ENCODE results near the gene IGFL1. TPM values are rescaled to one million over a fixed set of nuclear protein-coding genes. Genes with fewer than 3 reads are reported as not detected.

IGFL1 gene
- total RNA-seq, 2 donors from 2014 or later: not detected

GRCh38 chr19:46202426-46202825 is 27.1 kb upstream of the IGFL1 start:
- Histone ChIP-seq H3K36me3 (replicated peaks in 1 of 2; ENCODE audit: insufficient read depth in 1 of 2, low read depth in 2 of 2) (no peaks in the 10 kb centered on the region), H3K9me3 (no peaks in the 10 kb centered on the region), H3K27ac (no peak overlapping the region), H3K4me1 (no peaks in the 10 kb centered on the region), H3K27me3 (no peaks in the 10 kb centered on the region), H3K4me3 (no peak overlapping the region)
- TF ChIP-seq, protein P1, sequence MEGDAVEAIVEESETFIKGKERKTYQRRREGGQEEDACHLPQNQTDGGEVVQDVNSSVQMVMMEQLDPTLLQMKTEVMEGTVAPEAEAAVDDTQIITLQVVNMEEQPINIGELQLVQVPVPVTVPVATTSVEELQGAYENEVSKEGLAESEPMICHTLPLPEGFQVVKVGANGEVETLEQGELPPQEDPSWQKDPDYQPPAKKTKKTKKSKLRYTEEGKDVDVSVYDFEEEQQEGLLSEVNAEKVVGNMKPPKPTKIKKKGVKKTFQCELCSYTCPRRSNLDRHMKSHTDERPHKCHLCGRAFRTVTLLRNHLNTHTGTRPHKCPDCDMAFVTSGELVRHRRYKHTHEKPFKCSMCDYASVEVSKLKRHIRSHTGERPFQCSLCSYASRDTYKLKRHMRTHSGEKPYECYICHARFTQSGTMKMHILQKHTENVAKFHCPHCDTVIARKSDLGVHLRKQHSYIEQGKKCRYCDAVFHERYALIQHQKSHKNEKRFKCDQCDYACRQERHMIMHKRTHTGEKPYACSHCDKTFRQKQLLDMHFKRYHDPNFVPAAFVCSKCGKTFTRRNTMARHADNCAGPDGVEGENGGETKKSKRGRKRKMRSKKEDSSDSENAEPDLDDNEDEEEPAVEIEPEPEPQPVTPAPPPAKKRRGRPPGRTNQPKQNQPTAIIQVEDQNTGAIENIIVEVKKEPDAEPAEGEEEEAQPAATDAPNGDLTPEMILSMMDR (IDR thresholded peaks at IDR 0.05): no peak
- TF ChIP-seq POLR2A (IDR thresholded peaks at IDR 0.05): no peak
- intact Hi-C loops (cut with DNase I): no loop called here
- 39 to 48% methylated on average over 4 of the region's 4 CpGs for WGBS, 2 donors
- DNase-seq: no peak
- ATAC-seq: no peak

DNA sequence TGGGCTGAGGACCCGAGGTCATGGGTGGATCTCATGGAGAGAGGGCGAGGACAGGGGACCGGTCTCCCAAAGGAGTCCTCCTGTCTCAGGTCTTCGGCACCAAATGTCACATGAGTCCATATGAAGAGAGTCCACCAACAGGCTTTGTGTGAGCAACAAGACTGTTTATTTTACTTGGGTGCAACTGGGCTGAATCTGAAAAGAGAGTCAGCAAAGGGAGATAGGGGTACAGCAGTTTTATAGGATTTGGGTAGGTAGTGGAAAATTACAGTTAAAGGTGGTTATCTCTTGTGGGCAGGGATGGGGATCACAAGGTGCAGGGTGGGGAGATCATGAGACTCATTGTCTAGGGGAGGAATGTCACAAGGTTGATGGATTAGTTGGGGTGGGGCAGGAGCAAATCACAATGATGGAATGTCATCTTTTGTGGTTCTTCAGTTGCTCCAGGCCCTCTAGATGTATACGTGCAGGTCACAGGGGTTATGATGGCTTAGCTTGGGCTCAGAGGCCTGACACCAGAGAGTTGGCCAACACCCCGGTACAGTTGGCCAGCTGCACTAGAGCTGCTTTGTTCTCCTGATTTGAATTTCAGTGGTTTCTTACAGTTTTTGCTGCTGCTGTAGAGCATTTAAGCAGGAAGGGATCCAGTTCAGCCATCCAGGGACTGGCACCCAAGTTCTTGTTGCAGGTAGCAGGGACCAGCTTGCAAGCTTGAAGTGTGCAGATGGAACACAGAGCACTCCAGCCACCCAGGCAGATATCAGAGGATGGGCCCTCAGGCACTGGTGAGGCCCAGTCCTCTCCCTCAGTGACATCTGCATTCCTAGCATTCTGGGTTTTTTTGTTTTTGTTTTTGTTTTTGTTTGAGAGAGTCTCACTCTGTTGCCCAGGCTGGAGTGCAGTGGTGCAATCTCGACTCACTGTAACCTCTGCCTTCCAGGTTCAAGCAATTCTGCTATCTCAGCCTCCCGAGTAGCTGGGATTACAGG is 26.4 kb upstream of the IGFL1 start:
- no peaks in the 10 kb centered on the region for H3K9me3 ChIP-seq
- H3K36me3 ChIP-seq (replicated peaks in 1 of 2; ENCODE audit: insufficient read depth in 1 of 2, low read depth in 2 of 2): no peaks in the 10 kb centered on the region
- TF ChIP-seq, protein P1 (IDR thresholded peaks at IDR 0.05): no peak
- TF ChIP-seq POLR2A (IDR thresholded peaks at IDR 0.05): no peak
- no peak for ATAC-seq
- no peak overlapping the region for H3K4me3 ChIP-seq
- 78 to 81% methylated on average over 8 of the region's 8 CpGs for WGBS, 2 donors
- no peak overlapping the region for H3K27ac ChIP-seq
- no peaks in the 10 kb centered on the region for H3K4me1 ChIP-seq
- H3K27me3 ChIP-seq: no peaks in the 10 kb centered on the region
- DNase-seq: no peak
- intact Hi-C loops (cut with DNase I): no loop called here

DNA sequence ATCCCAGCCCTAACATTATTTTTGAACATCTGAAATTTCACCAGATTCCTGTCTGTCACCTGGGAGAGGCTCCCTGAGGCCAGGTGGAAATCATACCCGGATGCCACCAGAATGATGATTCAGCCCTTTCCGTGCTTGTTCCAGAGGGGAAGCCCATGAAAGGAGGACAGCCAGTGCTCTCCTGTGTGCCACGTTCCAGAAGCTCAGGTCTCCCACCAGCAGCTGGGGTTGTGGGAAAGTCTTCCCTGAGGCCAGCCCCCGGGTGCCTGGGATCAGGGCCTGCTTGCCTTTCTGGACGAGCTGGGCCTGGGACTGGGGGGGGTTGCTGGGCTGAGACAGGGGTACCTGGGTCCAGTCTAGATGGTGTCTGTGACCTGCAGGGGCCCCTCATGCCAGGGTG is 25.5 kb upstream of the IGFL1 start:
- no peaks in the 10 kb centered on the region for H3K27me3 ChIP-seq
- no peaks in the 10 kb centered on the region for H3K4me1 ChIP-seq
- intact Hi-C loops (cut with DNase I): no loop called here
- no peaks in the 10 kb centered on the region for H3K9me3 ChIP-seq
- no peak overlapping the region for H3K4me3 ChIP-seq
- H3K36me3 ChIP-seq (replicated peaks in 1 of 2; ENCODE audit: insufficient read depth in 1 of 2, low read depth in 2 of 2): no peaks in the 10 kb centered on the region
- no peak overlapping the region for H3K27ac ChIP-seq
- TF ChIP-seq, protein P1 (IDR thresholded peaks at IDR 0.05): no peak
- no peak for TF ChIP-seq POLR2A (IDR thresholded peaks at IDR 0.05)
- ATAC-seq (no peak), DNase-seq (no peak)
- 77 to 83% methylated on average over 4 to 5 of the region's 5 CpGs for WGBS, 2 donors

DNA sequence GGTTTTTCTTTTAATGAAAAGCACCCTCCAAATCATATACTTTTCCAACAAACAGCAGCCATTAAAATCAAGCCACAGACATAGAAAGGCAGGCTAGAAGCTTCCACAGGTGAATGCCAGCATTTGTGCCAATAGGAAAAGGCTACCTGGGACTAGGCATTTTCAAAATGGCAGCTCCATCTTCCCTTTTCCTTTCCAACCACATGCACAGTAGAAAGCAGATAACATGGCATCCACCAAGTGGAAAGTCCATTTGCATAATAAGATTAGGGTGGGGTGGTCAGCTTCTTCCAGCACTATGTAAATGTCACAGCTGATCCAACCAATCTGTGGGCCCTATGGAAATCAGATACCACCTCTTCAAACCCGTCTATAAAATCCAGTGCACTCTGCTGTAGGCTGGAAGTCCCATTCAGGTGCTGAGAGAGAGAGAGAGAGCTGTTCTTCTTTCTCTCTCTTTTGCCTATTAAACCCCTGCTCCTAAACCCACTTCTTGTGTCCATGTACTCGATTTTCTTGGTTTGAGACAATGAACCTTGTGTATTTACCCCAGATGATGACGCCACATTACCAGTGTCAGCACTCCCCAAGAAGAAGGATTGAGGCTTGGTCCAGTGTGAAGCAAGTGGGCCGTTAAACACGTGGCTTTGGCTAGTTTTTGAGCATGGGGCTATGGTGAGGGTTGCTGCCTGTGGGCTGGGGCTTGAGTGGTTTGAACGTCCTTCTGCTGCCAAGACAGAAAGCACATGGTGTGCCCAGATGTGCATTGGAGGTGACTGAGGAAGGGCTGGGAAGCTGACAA is 24.2 kb upstream of the IGFL1 start:
- no peak for TF ChIP-seq POLR2A (IDR thresholded peaks at IDR 0.05)
- TF ChIP-seq, protein P1 (IDR thresholded peaks at IDR 0.05): no peak
- no peak for ATAC-seq
- H3K27ac ChIP-seq: no peak overlapping the region
- WGBS, 2 donors: 52 to 57% methylated on average over 6 of the region's 6 CpGs
- no peaks in the 10 kb centered on the region for H3K36me3 ChIP-seq (replicated peaks in 1 of 2; ENCODE audit: insufficient read depth in 1 of 2, low read depth in 2 of 2)
- intact Hi-C loops (cut with DNase I): no loop called here
- H3K27me3 ChIP-seq: no peaks in the 10 kb centered on the region
- no peak overlapping the region for H3K4me3 ChIP-seq
- H3K9me3 ChIP-seq: no peaks in the 10 kb centered on the region
- peaks cover under 1% of the 10 kb centered on the region for H3K4me1 ChIP-seq
- no peak for DNase-seq

All from body of pancreas (tissue), 4 donors.